Left cardiac atrium (tissue), 4 donors: ENCODE data around the gene TDRD9. TPM values are rescaled to one million over a fixed set of nuclear protein-coding genes. Genes with fewer than 3 reads are reported as not detected.

Experiments used
- ATAC-seq, 2 donors: fragments of 200-7000 bp; cut with Tn5 transposase; one replicate each; pipeline ENCODE4 v1.9.1; 2020; ENCODE audit warnings: mild to moderate bottlenecking in 2 of 2, moderate library complexity in 2 of 2
- DNase-seq: peaks from one replicate; pipeline ENCODE4 v3.0.0-alpha.2; 2020
- intact Hi-C, 2 donors: fragments of 100-400 bp; cut with DNase I; formaldehyde crosslinking; loops; one replicate each; pipeline versions ENCODE4 v1.14.1 to v1.15.1; 2022 to 2023
- total RNA-seq, 2 donors: library from RNA; stranded (reverse); fragmentation: NEBNext Ultra II Directional; extraction: Animal tissue kit (Norgen Biotek cat#: 25700); gene quantifications; one replicate each; pipeline ENCODE4 v1.2.1, GENCODE V29; 2021
- donor health status: DM: no; HTN: yes; CAD: no.
- donor health status: DM: no; HTN: yes; CAD: no; lungs with severe emphysema.
- donor health status: DM: yes; HTN: yes; CAD: no.
- donor health status: Dilated cardiomyopathy.

Gene TDRD9
- total RNA-seq, 2 donors from 2014 or later, result 3.5 to 12.1 TPM

GRCh38 chr14:103890821-103891666, 37.2 kb upstream of the TDRD9 start:
- ATAC-seq (peak; percentile 8 to 42), DNase-seq (no peak)
- intact Hi-C loops, result loop anchor here in 1 of 2 donors (10.0 kb wide), 1 partner anchor 76 kb away; no protein-coding TSS in a partner anchor

- DNase-seq, result no peak
- ATAC-seq, result no peak
- intact Hi-C loops, result loop anchor here in 1 of 2 donors (10.0 kb wide), 1 partner anchor 77 kb away; no protein-coding TSS in a partner anchor
Observed at GRCh38 chr14:103891667-103892215, 36.5 kb upstream of the TDRD9 start.

GRCh38 chr14:103892247-103892646, 36.0 kb upstream of the TDRD9 start:
- ATAC-seq, result no peak

GRCh38 chr14:103894034-103894722, 34.1 kb upstream of the TDRD9 start:
- no peak for DNase-seq

More at GRCh38 chr14:103892247-103892646, 36.0 kb upstream of the TDRD9 start:
- intact Hi-C loops, result loop anchor here in 1 of 2 donors (10.0 kb wide), 1 partner anchor 77 kb away; no protein-coding TSS in a partner anchor
- DNase-seq, result no peak

GRCh38 chr14:103894723-103895059, 33.6 kb upstream of the TDRD9 start:
- intact Hi-C loops, result loop anchor here in 1 of 2 donors (10.0 kb wide), 1 partner anchor 80 kb away; no protein-coding TSS in a partner anchor
- no peak for ATAC-seq
- DNase-seq, result no peak

More at GRCh38 chr14:103894034-103894722, 34.1 kb upstream of the TDRD9 start:
- no peak for ATAC-seq
- intact Hi-C loops, result loop anchor here in 1 of 2 donors (10.0 kb wide), 1 partner anchor 79 kb away; no protein-coding TSS in a partner anchor

- intact Hi-C loops, result loop anchor here in 1 of 2 donors (10.0 kb wide), 1 partner anchor 82 kb away; no protein-coding TSS in a partner anchor
- ATAC-seq (no peak), DNase-seq (no peak)
Observed at GRCh38 chr14:103896578-103896977, 31.7 kb upstream of the TDRD9 start.

GRCh38 chr14:103897075-103897947, 30.9 kb upstream of the TDRD9 start:
- DNase-seq, result no peak
- intact Hi-C loops, result loop anchor here in 1 of 2 donors (10.0 kb wide), 1 partner anchor 83 kb away; no protein-coding TSS in a partner anchor
- ATAC-seq, result peak; percentile 27 to 48

GRCh38 chr14:103898204-103898603, 30.1 kb upstream of the TDRD9 start:
- no peak for DNase-seq
- intact Hi-C loops, result loop anchor here in 1 of 2 donors (10.0 kb wide), 1 partner anchor 83 kb away; no protein-coding TSS in a partner anchor
- no peak for ATAC-seq

GRCh38 chr14:103898711-103899110, 29.5 kb upstream of the TDRD9 start:
- DNase-seq, result no peak
- intact Hi-C loops, result loop anchor here in 1 of 2 donors (10.0 kb wide), 1 partner anchor 84 kb away; no protein-coding TSS in a partner anchor
- no peak for ATAC-seq

GRCh38 chr14:103899316-103899715, 28.9 kb upstream of the TDRD9 start:
- intact Hi-C loops, result loop anchor here in 1 of 2 donors (10.0 kb wide), 1 partner anchor 85 kb away; no protein-coding TSS in a partner anchor
- DNase-seq, result no peak
- ATAC-seq, result no peak

- intact Hi-C loops, result loop anchor here in 1 of 2 donors (10.0 kb wide), 1 partner anchor 85 kb away; no protein-coding TSS in a partner anchor
- DNase-seq, result no peak
- ATAC-seq, result no peak
Observed at GRCh38 chr14:103899833-103900232, 28.4 kb upstream of the TDRD9 start.

GRCh38 chr14:103904493-103905107, 23.7 kb upstream of the TDRD9 start:
- ATAC-seq (no peak), DNase-seq (no peak)
- intact Hi-C loops, result no loop called here

GRCh38 chr14:103905842-103906456, 22.3 kb upstream of the TDRD9 start:
- DNase-seq, result no peak
- ATAC-seq, result no peak
- intact Hi-C loops, result no loop called here

- ATAC-seq, result no peak
- DNase-seq, result no peak
- intact Hi-C loops, result no loop called here
Observed at GRCh38 chr14:103908580-103908979, 19.7 kb upstream of the TDRD9 start.

- no peak for DNase-seq
- no peak for ATAC-seq
- intact Hi-C loops, result loop anchor here (5.0 to 10.0 kb wide), 2 partner anchors 102 to 335 kb away; no protein-coding TSS in a partner anchor
Observed at GRCh38 chr14:103909531-103910261, 18.6 kb upstream of the TDRD9 start.

- peak; percentile 84 for DNase-seq
- intact Hi-C loops, result loop anchor here (5.0 to 10.0 kb wide), 2 partner anchors 103 to 336 kb away; no protein-coding TSS in a partner anchor
- ATAC-seq, result peak; percentile 95 to 97
Observed at GRCh38 chr14:103910262-103910935, 17.9 kb upstream of the TDRD9 start.
